WI38 (cell line): Measurements from ENCODE around the gene AFF1.

Experiments used
- H3K4me3 ChIP-seq: 2 replicates; pipeline ENCODE4 v1.5.1; 2011; ENCODE audit warnings: low read depth, mild to moderate bottlenecking, control low read depth, low read length
- TF ChIP-seq, protein P1 (sequence below): IDR thresholded peaks from 2 replicates; pipeline ENCODE4 v1.5.1; 2012; ENCODE audit warnings: low read depth, mild to moderate bottlenecking, control low read depth, low read length

Gene AFF1

DNA sequence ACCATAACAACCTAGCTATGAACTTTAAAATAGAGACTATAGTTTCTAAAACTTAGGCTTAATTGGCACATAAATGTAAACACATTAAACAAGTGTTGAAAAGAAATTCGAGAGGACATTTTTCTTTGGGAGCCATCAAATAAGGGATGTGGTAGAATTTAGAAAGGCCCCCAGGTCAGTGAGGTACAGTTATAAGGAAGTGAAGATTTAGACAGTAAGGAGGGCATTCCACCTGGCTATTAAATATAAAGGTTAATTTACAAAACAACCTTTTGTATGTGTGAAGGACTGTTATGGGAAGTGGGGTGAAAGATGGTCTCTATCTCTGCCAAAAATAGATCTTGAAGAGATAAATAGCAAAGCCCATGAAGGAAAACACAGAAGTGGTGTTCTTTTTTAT, 83.9 kb downstream of the AFF1 start:
- no peak overlapping the region for H3K4me3 ChIP-seq
- TF ChIP-seq, protein P1, sequence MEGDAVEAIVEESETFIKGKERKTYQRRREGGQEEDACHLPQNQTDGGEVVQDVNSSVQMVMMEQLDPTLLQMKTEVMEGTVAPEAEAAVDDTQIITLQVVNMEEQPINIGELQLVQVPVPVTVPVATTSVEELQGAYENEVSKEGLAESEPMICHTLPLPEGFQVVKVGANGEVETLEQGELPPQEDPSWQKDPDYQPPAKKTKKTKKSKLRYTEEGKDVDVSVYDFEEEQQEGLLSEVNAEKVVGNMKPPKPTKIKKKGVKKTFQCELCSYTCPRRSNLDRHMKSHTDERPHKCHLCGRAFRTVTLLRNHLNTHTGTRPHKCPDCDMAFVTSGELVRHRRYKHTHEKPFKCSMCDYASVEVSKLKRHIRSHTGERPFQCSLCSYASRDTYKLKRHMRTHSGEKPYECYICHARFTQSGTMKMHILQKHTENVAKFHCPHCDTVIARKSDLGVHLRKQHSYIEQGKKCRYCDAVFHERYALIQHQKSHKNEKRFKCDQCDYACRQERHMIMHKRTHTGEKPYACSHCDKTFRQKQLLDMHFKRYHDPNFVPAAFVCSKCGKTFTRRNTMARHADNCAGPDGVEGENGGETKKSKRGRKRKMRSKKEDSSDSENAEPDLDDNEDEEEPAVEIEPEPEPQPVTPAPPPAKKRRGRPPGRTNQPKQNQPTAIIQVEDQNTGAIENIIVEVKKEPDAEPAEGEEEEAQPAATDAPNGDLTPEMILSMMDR: no peak

GRCh38 chr4:87019246-87019791, 84.5 kb downstream of the AFF1 start:
- no peak overlapping the region for H3K4me3 ChIP-seq
- TF ChIP-seq, protein P1: no peak

GRCh38 chr4:87019898-87020297, 85.1 kb downstream of the AFF1 start:
- TF ChIP-seq, protein P1: no peak
- H3K4me3 ChIP-seq: no peak overlapping the region

DNA sequence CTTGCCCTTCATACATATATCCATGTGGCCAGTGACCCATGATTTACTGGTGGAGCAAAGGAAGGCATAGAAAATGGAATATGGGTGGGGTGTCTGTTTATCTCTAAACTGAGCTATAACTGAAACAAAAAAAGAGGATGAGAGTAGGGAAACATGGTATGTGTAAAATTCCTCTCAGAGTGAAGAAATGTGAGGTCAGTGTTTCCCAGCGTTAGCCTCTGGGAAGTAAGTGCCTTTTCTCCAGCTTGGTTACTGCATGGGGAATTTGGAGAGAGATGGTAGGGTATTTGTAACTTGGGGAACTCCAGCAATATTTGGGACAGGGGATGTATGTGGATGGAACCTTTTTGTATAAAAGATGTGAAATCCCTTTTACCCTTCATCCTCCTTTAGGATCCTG, 89.4 kb downstream of the AFF1 start:
- TF ChIP-seq, protein P1: no peak

DNA sequence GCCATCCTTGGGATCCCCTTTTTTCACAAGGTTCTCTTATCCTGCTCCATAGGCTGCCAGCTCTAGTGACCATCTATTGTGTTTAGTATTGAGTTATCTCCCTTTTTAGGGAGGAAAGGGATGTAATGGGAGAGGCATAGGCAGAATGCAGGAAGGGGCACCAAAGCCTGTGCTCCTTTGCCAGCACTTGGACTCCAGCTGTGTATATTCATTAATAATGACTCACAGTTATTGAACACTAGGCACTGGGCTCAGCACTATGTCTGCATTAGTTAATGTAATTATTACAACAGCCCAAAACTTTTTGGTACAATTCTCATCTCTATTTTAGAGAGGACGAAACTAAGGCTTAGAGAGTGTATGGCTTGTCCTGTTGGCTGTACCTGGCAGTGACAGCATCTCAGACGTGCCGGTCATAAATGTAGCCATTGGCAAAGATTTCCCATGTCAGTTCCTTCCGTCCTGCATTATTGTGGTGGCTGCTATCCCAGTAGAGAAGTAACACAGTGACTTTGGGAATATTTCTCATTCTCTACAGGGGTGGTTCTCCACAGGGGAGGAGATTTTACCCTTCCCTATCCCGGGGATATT, 90.3 kb downstream of the AFF1 start:
- no peak overlapping the region for H3K4me3 ChIP-seq
- TF ChIP-seq, protein P1: no peak

More for the DNA sequence above, 89.4 kb downstream of the AFF1 start:
- no peak overlapping the region for H3K4me3 ChIP-seq

DNA sequence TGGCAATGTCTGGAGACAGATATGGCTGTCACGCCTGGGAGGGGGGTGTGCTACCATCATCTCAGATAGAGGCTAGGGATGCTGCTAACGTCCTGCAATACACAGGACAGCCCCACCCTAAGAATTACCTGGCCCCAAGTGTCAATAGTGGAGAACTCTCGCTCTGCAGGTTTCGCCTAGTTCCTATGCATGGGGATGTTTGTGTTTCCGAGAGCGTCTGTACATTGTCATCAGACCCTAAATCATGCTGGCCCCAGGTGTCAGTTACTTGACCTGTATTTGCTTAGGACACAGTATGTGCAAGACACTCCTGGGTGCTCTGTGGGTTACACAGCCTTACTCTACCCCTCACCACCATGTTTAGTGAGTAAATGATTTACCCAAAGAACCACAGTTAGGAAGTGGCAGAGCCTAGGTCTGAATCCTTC, 90.8 kb downstream of the AFF1 start:
- TF ChIP-seq, protein P1: no peak
- no peak overlapping the region for H3K4me3 ChIP-seq

DNA sequence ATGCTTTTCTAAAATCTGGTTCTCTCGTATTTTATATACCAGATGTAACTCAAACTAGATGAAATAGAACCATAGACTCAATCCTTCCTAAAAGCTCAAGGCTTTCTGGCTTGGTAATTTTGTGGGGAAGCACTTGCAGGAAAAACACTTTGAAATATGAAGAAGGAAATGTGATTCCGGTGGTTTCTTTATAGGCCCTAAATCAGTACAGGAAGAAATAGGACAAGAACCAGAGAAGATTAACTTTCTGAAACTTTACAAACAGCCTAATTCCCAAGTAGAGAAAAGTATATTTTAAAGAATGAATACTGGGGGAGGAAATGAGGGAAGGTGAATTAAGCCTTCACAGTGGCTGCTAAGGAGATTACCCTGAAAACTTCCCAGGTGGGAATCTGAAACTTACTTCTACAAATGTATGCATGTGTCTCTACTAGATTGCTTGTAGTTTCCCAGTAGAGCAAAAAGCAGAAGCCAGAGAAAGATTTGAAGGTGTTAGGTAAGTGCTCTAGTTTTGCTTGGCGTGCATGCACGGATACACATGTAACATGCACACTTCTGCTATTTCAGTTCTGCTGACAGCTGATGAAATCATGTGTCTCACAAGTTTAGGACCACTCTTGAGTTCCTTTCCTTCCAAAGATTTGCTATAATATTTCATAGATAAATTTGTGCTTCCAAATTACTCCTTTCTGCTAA, 92.1 kb downstream of the AFF1 start:
- TF ChIP-seq, protein P1: no peak
- no peak overlapping the region for H3K4me3 ChIP-seq
